Smooth muscle cell (in vitro differentiated cells): ENCODE measurements around the gene LCN9. TPM values are rescaled to one million over a fixed set of nuclear protein-coding genes. Genes with fewer than 3 reads are reported as not detected.

ENCODE experiments used
- DNase-seq: peaks from one replicate; lab custom pipeline; 2025; ENCODE audit not compliant: unreplicated experiment; lab: John Stamatoyannopoulos, UW
- H2AFZ ChIP-seq: fragments of 200-600 bp; sonication (generic); 2 replicates; pipeline ENCODE4 v1.6.0; 2016; ENCODE audit warnings: antibody characterized with exemption, low read depth, mild to moderate bottlenecking
- H3F3A ChIP-seq: fragments of 200-600 bp; sonication (generic); 2 replicates; pipeline ENCODE4 v1.6.0; 2017; ENCODE audit warnings: antibody characterized with exemption, low read depth
- H3K27ac ChIP-seq: fragments of 200-600 bp; sonication (generic); 2 replicates; pipeline ENCODE4 v1.5.1; 2016; ENCODE audit warnings: low read depth, mild to moderate bottlenecking
- H3K27me3 ChIP-seq: fragments of 200-600 bp; sonication (generic); 2 replicates; pipeline ENCODE4 v1.6.1; 2016; ENCODE audit warnings: low read depth, mild to moderate bottlenecking
- H3K36me3 ChIP-seq: fragments of 200-600 bp; sonication (generic); 2 replicates; pipeline ENCODE4 v1.5.1; 2016; ENCODE audit warnings: low read depth
- H3K4me1 ChIP-seq: fragments of 200-600 bp; sonication (generic); 2 replicates; pipeline ENCODE4 v1.5.1; 2016; ENCODE audit warnings: low read depth
- H3K4me2 ChIP-seq: fragments of 200-600 bp; sonication (generic); 2 replicates; pipeline ENCODE4 v1.6.0; 2016; ENCODE audit warnings: mild to moderate bottlenecking
- H3K4me3 ChIP-seq: fragments of 200-600 bp; sonication (generic); 2 replicates; pipeline ENCODE4 v1.5.1; 2016; ENCODE audit warnings: mild to moderate bottlenecking
- H3K79me2 ChIP-seq: fragments of 200-600 bp; sonication (generic); 2 replicates; pipeline ENCODE4 v1.6.0; 2016; ENCODE audit warnings: low read depth, mild to moderate bottlenecking
- H3K9ac ChIP-seq: fragments of 200-600 bp; sonication (generic); 2 replicates; pipeline ENCODE4 v1.6.0; 2016; ENCODE audit warnings: low read depth
- H3K9me3 ChIP-seq: fragments of 200-600 bp; sonication (generic); replicated peaks from 2 replicates; pipeline ENCODE4 v1.5.1; 2016; ENCODE audit warnings: low read depth
- H4K20me1 ChIP-seq: fragments of 200-600 bp; sonication (generic); 2 replicates; pipeline ENCODE4 v1.6.0; 2016; ENCODE audit warnings: low read depth
- WGBS: methylation state at CpG from one replicate; pipeline ENCODE4 v1.1.7; 2016; ENCODE audit warnings: low lambda C conversion rate; 5-methylcytosine and 5-hydroxymethylcytosine counted together
- polyA plus RNA-seq: library from polyadenylated mRNA; unstranded; fragments of >200 nt; fragmentation: Nextera tagmentation; extraction: Ambion mirVana; gene quantifications from 2 replicates; pipeline ENCODE4 v1.2.1, GENCODE V29; 2016
- total RNA-seq: library from RNA; depleted of rRNA; stranded (reverse); fragments of >200 nt; gene quantifications from 2 replicates; pipeline ENCODE4 v1.2.3, GENCODE V29; 2014
- TF ChIP-seq, protein P1 (sequence below): fragments of 200-600 bp; sonication (generic); IDR thresholded peaks from 2 replicates; pipeline ENCODE4 v1.5.1; 2017; ENCODE audit warnings: borderline replicate concordance, mild to moderate bottlenecking, antibody characterized with exemption; ENCODE audit not compliant: insufficient read depth, poor library complexity, severe bottlenecking

The LCN9 gene
- total and polyA plus RNA-seq, 2 experiments from 2014 or later, result 20.8 to 22.0 TPM

DNA sequence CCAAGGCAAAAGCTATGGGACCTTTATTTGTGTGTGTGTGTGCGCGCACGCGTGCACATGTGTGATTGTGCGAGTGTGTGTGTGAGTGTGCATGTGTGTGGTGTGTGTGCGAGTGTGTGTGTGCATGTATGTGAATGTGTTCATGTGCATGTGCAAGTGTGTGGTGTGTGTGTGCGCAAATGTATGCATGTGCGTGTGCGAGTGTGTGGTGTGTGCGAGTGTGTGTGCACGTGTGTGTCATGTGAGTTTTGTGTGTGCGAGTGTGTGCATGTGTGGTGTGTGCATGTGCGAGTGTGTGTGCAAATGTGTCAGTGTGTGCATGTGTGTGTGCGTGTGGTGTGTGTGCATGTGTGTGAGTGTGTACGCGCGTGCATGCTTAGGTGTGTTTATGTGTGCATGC lies 12.7 kb upstream of the LCN9 start:
- no peaks in the 10 kb centered on the region for H3K9me3 ChIP-seq
- TF ChIP-seq, protein P1, sequence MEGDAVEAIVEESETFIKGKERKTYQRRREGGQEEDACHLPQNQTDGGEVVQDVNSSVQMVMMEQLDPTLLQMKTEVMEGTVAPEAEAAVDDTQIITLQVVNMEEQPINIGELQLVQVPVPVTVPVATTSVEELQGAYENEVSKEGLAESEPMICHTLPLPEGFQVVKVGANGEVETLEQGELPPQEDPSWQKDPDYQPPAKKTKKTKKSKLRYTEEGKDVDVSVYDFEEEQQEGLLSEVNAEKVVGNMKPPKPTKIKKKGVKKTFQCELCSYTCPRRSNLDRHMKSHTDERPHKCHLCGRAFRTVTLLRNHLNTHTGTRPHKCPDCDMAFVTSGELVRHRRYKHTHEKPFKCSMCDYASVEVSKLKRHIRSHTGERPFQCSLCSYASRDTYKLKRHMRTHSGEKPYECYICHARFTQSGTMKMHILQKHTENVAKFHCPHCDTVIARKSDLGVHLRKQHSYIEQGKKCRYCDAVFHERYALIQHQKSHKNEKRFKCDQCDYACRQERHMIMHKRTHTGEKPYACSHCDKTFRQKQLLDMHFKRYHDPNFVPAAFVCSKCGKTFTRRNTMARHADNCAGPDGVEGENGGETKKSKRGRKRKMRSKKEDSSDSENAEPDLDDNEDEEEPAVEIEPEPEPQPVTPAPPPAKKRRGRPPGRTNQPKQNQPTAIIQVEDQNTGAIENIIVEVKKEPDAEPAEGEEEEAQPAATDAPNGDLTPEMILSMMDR, result no peak
- 91% methylated on average over 17 of the region's 17 CpGs for WGBS

DNA sequence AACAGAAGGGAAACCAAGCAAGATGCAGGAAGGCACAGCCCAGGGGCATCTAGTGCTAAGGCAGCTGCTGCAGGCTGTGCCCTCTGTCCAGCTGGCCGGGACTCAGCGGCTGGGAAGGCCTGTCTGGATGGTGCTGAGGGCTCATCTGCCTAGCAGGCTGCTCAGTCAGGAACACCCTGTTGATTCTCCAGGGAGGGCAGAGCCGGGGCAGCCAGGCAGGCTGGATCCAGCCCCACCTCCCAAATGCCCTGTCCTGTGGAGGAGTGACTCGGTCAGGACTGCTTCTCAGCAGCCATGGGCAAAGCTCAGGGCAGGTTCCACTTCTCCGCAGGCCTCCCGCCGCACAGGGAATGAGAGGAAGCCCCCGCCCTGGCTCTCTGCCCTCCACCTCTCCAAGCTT lies 7.8 kb upstream of the LCN9 start:
- H3K36me3 ChIP-seq, result peaks cover 2% of the 10 kb centered on the region
- H3K27me3 ChIP-seq, result no peaks in the 10 kb centered on the region
- H3K9ac ChIP-seq, result no peak overlapping the region
- H3F3A ChIP-seq, result peaks cover 6% of the 10 kb centered on the region
- H3K4me1 ChIP-seq, result no peaks in the 10 kb centered on the region
- WGBS, result 92% methylated on average over 7 of the region's 8 CpGs
- peaks cover 81% of the 10 kb centered on the region for H4K20me1 ChIP-seq
- H2AFZ ChIP-seq, result no peak overlapping the region
- no peaks in the 10 kb centered on the region for H3K9me3 ChIP-seq
- no peak for DNase-seq
- TF ChIP-seq, protein P1, result no peak
- H3K79me2 ChIP-seq, result peaks cover 10% of the 10 kb centered on the region
- H3K4me3 ChIP-seq, result no peak overlapping the region
- H3K27ac ChIP-seq, result no peak overlapping the region
- H3K4me2 ChIP-seq, result no peak overlapping the region

More for the DNA sequence above, 12.7 kb upstream of the LCN9 start:
- H3K4me1 ChIP-seq, result peaks cover 42% of the 10 kb centered on the region
- H3K9ac ChIP-seq, result no peak overlapping the region
- H3K79me2 ChIP-seq, result peaks cover 55% of the 10 kb centered on the region
- H3K4me3 ChIP-seq, result no peak overlapping the region
- H3K27me3 ChIP-seq, result no peaks in the 10 kb centered on the region
- no peak for DNase-seq
- no peaks in the 10 kb centered on the region for H3K36me3 ChIP-seq
- no peaks in the 10 kb centered on the region for H3F3A ChIP-seq
- peaks cover 92% of the 10 kb centered on the region for H4K20me1 ChIP-seq
- H3K4me2 ChIP-seq, result peak overlapping the region; percentile 87
- no peak overlapping the region for H3K27ac ChIP-seq
- H2AFZ ChIP-seq, result no peak overlapping the region

DNA sequence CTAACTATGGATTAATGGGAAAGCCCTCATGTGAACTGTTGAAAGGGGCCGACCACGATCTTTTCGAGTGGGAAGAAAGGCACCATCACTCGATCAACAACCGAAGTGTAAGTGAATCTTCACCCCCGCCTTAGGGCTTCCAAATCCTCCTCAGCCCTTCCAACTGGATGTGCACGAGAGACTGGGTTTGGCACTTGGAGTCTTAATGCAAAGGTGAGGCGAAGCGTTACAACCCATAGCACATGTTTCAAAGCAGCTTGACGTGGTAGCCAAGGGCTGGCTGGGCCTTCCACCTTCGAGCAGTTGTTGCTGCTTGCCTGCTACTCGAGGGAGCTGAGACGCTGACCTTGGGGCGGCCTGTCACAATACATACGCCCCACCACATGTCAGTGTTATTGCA lies 5.7 kb upstream of the LCN9 start:
- Histone ChIP-seq H3F3A (peaks cover 6% of the 10 kb centered on the region), H3K9me3 (no peaks in the 10 kb centered on the region), H3K9ac (no peak overlapping the region), H4K20me1 (peaks cover 79% of the 10 kb centered on the region), H2AFZ (no peak overlapping the region), H3K27me3 (no peaks in the 10 kb centered on the region), H3K79me2 (no peaks in the 10 kb centered on the region), H3K4me3 (no peak overlapping the region), H3K27ac (no peak overlapping the region), H3K36me3 (peaks cover 2% of the 10 kb centered on the region), H3K4me1 (peaks cover 8% of the 10 kb centered on the region), H3K4me2 (no peak overlapping the region)
- TF ChIP-seq, protein P1, result no peak
- DNase-seq, result no peak
- 83% methylated on average over 15 of the region's 15 CpGs for WGBS

DNA sequence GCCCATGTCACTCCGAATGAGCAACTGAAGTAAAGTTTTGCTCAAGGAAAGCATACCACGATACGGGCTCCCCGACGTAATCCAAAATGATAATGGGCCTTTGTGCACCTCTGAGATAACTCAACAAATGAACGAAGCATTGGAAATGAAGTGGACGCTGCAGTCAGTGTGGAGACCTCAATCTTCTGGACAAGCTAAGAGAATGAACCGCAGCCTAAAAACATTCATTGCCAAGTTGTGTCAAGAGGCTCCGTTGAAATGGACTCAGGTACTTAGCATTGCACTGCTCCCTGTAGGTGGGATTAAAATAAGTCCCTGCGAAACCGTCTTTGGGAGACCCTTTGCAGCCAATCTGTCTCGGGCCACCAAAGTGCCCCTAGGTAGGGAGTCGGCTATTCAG lies 3.9 kb upstream of the LCN9 start:
- Histone ChIP-seq H3K36me3 (peaks cover 2% of the 10 kb centered on the region), H3K4me2 (no peak overlapping the region), H4K20me1 (peaks cover 76% of the 10 kb centered on the region), H3K4me1 (peaks cover 10% of the 10 kb centered on the region), H3K9me3 (no peaks in the 10 kb centered on the region), H3K9ac (no peak overlapping the region), H3K4me3 (no peak overlapping the region), H3K27me3 (no peaks in the 10 kb centered on the region), H2AFZ (no peak overlapping the region), H3K79me2 (no peaks in the 10 kb centered on the region), H3K27ac (no peak overlapping the region), H3F3A (peaks cover 6% of the 10 kb centered on the region)
- 88% methylated on average over 13 of the region's 13 CpGs for WGBS
- DNase-seq, result no peak
- TF ChIP-seq, protein P1, result no peak
